OCI-LY1 (cell line): ENCODE data around the gene GALNTL6.

Source experiments
- EZH2 ChIP-seq: fragments of 200-600 bp; sonication (generic), shearing (Covaris generic); IDR thresholded peaks from 2 replicates; pipeline ENCODE4 v1.8.0; 2017; ENCODE audit warnings: borderline replicate concordance, mixed run types, mild to moderate bottlenecking, antibody characterized with exemption, low read length, moderate library complexity, mixed read lengths
- TF ChIP-seq, protein P1 (sequence below): fragments of 200-600 bp; sonication (generic), shearing (Covaris generic); IDR thresholded peaks from 2 replicates; pipeline ENCODE4 v1.5.1; 2017; ENCODE audit warnings: mild to moderate bottlenecking, antibody characterized with exemption, low read length, moderate library complexity, mixed read lengths

DNA sequence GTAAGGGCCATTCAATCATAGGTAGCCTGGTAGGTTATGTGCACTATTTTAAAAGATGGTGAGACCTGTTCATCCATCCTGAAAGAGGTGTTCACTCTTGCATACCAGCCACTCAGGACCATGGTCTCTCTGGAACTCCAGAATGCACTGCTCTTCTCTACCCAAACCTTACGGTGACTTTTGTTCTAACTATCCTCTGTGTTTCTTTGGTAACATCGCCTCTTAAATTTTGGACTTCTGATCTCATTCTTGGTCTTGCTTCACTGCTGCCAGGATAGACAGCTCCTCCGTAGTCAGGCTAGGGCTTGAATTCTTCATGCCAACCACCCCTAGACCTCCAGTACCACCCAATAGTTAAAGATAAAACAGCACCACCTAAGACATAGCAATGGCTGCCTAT lies 1009.1 kb downstream of the GALNTL6 start:
- TF ChIP-seq, protein P1, sequence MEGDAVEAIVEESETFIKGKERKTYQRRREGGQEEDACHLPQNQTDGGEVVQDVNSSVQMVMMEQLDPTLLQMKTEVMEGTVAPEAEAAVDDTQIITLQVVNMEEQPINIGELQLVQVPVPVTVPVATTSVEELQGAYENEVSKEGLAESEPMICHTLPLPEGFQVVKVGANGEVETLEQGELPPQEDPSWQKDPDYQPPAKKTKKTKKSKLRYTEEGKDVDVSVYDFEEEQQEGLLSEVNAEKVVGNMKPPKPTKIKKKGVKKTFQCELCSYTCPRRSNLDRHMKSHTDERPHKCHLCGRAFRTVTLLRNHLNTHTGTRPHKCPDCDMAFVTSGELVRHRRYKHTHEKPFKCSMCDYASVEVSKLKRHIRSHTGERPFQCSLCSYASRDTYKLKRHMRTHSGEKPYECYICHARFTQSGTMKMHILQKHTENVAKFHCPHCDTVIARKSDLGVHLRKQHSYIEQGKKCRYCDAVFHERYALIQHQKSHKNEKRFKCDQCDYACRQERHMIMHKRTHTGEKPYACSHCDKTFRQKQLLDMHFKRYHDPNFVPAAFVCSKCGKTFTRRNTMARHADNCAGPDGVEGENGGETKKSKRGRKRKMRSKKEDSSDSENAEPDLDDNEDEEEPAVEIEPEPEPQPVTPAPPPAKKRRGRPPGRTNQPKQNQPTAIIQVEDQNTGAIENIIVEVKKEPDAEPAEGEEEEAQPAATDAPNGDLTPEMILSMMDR, result no peak
- no peak for TF ChIP-seq EZH2
